GM21825 (cell line): ENCODE data around the gene MYO5B.

ENCODE experiments used
- ATAC-seq: cut with Tn5 transposase; IDR thresholded peaks from one replicate; pipeline ENCODE4 v1.9.1; 2021; ENCODE audit warnings: mild to moderate bottlenecking, moderate library complexity; ENCODE audit not compliant: unreplicated experiment

MYO5B gene

DNA sequence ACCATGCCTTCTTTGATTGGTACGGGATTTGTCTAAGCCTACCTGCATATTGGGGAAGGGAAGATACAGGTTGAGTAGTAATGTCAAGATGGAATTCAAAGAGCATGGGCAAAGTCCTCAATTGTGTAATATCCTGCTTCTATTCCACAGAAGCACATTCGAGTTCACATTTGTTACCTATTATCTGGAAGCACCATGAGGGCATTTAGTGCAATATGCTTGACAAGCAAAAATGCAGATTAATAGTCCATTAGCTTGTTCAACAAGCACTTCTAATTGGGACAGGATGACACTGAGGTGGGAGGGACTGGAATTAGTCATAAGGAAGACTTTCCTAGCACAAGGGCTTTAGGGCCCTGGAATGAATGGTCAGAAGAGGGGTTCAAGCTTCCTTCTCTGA, 40.5 kb downstream of the MYO5B start:
- ATAC-seq, result no peak

DNA sequence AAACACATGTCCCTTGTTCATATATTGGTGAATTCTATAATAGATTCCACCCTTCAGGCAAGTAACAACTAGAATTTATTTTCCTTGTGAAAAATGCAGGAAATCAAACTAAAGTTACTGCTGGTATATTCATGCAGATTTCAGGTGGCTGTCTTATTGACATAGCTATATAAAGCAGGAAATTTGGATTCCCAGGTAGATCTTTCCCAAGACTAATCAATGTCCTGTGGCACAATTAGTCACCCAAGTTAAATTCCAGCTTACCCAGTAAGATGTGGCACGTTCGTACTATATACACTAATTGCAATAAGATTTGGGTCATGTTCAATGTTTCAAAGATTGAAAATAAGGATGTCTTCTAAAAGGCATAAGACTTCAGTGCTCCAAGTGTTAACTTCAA, 42.0 kb downstream of the MYO5B start:
- no peak for ATAC-seq

DNA sequence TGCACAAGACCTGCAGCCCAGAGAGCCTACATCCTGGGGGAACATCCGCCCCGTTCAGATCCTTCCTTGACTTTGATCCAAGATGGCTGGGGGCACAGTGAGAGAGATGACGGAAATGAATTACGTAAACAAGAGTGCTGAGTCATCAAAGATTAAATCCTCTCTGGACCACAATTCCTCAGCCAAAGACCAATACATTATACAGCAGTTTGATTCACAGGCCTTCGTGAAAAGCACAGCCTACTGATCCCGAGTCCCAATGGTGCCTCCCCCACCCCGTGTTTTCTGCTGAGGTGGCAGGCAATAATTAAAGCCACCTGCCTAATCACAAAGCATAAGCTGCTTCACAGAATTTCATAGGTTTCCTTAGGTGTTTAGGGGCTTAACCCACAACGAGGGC, 43.0 kb downstream of the MYO5B start:
- ATAC-seq, result no peak

DNA sequence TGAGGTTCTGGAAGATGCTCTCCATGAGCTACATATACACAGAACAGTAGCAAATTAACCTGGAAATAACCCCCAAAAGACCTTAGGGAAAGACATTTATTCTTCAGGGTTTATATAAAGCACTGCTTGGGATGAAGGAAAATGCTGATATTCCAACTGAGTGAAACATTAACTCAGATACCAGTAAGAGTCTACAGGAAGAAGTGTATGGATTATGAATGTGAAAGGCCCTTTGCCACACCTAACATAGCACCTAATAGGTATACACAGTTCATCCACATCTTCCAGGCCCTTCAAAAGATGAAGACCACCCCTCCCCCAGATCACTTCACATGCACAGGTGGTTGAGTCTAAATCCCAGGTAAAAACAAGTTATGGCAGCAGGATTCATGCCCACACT, 50.4 kb downstream of the MYO5B start:
- ATAC-seq, result no peak

DNA sequence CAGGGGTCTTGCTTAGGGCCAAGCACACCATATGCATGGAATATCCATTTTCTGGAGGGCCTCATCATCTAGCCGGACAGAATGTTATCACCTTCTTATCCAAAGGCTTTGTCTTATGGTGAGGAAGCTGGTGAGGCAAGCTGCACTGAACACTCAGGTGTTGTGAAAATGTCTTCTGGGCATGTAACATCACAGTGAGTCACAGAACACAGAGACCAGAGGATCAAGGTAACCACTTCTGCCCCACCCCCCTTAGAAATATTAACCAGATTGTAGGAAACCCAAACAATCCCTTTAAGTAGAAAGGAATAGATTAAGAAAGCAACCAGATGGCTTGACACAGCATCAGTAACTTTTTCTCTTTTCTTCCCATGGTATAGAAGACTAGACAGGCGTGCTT, 51.1 kb downstream of the MYO5B start:
- no peak for ATAC-seq

DNA sequence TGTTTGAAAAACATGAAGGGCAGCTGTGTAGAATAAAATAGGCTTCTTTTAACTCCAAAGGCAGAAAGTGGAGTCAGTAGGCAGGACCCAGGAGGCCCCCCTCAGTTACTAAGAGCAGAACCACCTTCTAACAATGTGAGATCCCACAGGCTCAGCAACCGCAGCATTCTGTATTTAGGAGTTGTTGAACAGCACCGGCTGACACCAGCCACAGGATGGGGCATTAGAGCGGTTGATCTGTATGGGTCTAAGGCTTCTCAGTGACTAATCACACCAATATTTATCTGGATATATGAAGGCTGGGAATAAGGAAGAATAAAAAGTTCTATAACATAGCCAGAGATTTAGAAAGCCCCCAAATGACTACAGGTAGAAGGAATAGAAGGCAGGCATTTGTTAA, 51.7 kb downstream of the MYO5B start:
- no peak for ATAC-seq

DNA sequence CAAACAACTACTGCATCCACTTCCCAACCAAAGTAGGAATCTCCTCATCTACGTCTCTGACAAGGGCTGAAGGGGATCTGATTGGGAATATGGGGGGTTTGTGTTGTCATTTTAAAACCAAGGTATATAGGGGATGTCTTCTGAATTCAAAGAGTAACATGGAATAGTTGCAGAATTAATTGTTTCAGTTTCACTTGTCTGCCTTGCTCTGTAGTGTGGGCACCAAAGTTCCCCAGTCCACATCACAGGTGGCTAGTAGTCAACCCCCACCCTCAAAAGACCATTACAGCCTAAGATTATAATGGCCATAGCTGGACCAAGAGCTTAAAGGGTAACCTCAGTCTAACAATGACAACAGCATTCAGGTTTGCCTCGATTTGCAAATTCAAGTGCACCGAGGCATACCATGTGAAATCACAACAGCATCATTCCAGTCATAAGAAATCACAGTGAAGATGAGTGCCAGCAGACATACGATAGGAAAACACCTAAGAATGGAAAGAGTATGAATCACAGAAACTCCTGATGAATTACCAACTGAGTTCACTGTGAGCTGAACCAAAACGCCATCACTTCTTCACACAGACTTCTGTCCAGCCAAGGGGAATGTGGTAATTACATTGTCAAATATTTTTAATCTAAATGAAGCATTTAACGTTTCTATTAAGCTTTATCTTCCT, 52.4 kb downstream of the MYO5B start:
- no peak for ATAC-seq

DNA sequence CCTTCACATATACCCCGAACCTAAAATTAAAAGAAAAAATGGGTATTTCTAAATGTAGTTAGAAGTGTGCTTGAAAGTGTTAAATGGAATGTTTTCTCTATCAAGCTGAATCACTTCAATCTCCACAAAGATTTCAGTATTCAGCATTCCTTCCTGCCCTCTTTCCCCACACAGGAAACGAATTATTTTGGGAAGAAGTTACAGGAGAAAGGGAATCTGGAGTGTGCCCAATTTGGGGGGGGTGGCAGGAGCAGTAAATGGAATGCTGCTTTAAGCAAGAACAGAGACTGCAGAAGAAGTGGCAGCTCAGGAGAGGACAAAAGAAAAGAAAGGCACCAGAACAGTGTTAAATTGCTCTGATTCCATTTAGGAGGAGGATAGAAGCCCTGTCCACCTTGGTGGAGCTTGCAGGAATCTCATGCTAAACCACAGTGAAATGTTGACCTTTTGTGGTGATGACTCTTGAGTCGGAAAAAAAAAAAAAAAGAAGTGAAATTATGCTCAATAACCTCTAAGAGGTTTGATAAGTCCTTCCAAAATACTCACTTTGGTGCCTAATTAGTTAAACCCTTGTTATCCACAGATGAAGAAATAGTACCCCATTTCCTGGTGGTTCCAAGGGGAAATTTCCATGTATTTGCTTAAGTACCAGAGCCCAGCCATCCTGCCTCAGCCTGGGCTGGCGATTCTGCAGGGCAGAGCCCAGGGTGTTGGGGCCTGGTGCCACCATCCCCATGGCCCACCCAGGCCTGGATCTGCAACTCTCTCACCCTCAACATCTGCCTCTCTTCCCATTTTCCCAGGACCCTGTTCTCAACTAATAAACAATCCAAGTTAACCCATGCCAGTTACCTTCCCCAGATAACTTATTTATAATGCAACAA, 56.5 kb downstream of the MYO5B start:
- ATAC-seq, result no peak

DNA sequence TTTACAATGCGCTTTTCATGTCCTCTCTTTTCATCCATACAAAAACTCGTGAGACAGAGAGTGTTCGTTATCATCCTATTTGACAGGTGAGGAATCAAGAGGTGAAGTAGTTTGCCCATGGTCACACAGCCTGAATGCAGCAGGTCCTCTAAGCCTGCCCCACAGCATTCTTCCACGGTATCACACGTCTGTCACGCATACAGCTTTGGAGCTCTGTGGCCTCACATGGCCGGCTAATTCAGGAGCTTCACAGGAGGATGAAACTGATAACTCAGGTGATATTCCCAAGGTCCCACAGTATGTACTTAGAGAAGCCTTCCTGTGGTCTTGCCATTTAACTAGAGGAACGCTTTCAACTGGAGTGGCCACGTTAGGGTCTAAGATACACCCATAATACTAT, 59.0 kb downstream of the MYO5B start:
- no peak for ATAC-seq

DNA sequence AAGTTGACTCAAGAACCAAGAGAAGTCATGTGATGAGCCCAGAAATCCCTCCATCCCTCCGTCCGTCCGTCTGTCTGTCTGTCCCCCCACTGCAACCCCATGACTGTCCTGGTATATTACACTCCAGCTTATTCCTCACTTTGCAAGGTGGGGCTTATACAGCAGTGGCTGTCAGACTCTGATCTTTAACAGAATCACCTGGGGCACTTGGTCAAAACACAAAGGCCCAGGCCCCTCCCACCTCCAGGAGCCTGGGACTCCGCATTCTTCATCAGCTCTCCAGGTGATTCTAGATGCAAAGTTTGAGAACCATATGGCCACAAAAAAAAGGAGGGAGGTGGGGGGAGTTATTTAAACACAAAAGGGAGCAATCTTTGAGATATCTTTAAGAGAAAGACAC, 61.4 kb downstream of the MYO5B start:
- no peak for ATAC-seq

DNA sequence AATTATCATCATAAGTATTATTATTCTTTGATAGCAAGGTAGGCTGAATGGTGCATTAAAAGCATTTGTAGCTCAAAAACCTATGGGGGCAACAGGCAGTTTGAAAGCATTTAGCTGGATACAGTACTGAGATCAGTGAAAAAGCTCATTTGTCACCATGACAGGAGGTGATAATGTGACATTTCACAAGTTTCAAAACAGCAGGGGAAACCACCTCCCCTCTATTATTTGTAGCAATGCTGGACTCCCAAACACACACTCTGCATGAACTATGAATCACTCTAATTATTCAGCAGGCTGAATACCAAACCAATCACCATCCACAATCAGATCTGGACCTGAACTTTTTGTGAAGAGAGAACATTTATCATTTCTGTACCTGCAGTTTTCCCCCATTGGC, 63.4 kb downstream of the MYO5B start:
- no peak for ATAC-seq

DNA sequence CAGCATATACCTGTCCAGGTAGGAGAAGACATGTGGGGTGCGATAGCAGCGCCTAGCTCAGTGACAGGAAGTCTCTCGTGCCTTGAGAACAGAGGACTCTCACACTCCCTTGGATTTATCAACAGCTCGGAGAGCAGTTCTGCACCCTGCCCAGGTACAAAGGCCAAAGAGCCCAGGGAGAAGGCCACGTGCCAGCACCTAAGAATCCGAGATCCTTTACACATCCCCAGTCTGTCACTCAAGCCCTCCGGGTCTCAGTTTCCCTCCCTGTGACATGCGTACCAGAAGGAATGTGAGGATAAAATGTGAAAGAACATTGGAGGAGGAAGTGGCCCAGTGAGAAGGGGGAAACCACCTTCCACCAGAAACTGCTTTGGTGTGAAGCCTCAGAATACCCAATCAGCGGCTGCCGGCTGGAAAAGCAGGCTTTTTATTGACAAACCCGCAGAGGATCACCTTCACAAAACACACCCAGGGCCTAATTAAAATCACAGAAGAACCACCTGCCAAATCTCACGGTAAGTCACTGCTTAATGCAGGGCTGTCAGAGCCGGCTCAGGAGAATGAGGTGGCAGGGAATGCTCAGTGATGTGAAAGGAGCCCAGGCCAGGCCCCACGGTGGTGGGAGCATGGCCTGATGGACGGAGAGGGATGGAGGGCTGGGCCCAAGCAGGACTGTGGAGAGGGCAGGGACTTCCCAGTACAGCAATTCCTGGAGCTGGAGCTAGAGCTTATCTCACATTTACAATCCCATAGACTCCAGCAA, 66.3 kb downstream of the MYO5B start:
- no peak for ATAC-seq

DNA sequence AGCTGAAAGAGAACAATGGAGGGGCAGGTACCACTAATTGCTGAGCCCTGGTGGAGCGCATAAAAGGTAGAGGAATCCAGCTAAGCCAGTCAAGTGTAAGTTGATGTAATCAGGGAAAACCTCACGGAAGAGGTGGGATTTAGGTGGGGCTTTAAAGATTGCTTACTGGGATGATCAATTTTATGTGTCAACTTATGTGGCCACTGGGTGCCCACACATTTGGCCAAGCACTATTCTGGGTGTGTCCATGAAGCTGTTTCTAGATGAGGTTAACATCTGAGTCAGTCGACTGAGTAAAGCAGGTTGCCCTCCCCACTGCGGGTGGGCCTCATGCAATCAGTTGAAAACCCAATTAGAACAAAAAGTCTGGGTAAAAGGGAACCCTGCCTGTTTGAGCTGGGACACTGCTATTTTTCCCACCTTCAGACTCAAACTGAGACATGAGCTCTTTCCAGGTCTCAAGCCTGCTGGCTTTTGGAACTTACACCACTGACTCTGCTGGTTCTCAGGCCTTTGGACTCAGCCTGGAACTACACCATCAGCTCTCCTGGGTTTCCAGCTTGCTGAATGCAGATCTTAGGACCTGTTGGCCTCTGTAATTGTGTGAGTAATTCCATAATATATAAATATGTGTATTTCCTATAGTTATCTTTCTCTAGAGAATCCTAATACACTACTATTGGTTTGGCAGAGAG, 67.3 kb downstream of the MYO5B start:
- ATAC-seq, result no peak

DNA sequence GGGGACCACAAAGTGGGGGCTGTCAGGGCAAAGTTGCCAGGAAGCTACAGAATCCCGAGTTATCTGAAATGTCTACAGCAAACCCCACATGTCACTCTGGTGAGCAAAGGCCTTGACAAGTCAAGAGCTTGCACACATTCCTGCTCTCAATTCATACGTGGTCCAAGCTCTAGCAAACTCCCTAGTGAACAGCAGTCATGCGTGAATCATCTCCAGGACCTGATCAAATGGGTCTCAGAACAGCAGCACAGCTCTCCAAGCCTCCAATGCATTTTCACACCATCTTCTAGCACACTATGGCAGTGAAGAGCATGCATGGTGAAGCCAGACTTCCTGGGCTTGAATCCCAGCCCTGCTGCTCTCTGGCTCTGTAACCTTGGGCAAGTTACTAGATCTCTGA, 68.5 kb downstream of the MYO5B start:
- no peak for ATAC-seq

DNA sequence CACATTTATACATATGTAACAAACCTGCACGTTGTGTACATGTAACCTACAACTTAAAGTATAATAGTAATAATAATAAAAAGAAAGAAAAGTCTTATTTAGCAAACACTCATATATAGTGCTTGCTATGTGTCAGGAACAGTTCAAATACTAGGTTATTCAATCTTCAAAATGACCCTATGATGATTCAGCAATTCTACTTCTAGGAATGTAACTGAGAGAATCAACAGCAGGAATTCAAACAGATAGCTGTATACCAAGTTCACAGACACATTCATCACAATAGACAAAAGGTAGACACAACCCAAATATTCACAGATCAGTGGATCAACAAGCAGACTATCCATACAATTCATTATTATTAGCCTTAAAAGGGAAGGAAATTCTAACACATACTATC, 69.5 kb downstream of the MYO5B start:
- ATAC-seq, result no peak

DNA sequence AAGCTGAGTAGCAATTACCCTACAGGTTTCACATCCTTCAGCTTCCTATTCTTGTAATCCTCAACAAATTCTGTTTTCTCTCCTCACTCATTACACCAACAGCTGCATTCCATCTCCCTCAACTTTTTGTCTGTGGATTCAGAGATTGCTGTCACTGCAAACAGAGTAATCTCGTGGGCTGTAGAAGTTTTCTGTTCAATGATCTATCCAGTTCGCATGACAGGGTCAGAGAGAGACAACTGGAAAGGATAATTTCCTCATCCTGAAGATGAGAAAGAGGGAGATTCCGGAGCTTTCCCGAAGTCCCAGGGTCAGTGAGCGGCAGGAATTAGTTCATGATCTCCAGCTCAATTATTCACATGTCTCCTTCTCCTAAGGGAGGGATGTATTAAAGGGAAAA, 75.7 kb downstream of the MYO5B start:
- ATAC-seq, result no peak

DNA sequence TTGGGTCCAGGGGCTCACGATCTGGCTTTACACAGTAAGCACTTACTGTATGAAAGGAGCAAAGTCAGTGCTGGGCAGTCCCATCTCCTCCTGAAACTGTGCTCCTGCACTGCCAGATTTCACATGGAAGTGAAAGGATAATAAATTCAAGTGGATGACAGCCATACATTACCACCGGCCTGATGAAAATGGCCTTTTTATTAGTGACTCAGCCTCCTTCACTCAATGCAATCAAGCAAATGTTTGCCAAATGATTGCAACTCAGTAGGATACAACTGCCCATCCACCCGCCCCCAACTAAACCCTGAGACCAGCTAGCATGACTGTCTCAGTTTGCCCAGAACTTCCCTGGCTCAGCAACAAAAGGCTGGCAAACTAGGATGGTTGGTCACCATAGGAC, 77.1 kb downstream of the MYO5B start:
- ATAC-seq, result no peak

DNA sequence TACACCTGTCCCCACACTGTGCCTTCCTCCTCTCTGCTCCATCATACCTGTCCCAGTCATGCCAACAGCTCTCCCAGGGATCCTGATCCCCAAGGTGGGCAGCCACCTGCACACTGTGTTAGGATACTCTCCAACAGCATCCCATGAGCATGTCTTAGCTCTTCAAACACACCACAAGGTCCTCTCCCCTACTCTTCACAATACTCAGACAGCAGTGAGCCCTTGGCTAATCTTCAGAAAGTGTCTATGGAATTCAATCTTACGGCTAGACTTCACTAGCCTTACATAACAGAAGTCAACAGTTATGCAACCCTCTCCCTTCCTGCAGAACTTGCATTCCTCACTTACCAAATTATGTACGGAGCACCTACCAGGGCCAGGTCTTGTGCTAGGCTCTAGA, 79.9 kb downstream of the MYO5B start:
- no peak for ATAC-seq

DNA sequence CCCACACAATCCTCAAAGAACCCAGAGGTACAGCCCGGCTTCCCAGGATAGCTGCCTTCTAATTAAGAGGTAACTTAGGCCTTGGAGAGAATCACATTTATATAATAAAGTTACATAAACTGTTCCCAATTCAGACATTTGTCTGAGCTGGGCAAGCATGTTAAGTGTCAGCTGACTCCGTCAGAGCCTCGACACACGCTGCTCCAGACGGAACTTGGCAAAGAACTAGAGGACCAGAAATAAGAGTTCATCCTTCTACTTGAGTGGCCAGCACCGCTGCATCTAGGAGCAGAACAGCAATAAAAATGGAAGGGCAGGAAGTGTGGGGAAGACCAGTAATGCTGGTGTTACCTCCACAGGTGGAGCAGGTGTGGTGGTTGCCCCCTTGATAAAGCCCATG, 80.5 kb downstream of the MYO5B start:
- ATAC-seq, result no peak

DNA sequence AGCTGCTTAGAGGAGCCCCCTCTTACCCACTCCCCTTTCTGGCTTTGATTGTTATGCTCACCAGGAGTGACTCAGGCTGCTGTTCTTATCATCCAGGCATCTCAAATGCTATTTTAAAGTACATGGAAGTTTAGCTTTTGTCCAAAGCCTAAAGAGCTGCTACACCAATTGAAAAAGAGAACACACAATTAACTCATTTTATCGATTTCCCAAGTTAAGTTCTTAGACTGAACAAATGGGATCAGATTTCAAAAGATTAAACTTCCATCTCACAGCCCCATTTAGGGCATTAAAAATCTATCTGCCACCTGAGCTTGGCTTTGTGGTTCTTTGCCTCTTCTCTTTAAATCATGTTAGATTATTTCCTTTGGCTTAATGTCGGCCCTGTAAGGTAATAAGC, 81.2 kb downstream of the MYO5B start:
- ATAC-seq, result no peak

DNA sequence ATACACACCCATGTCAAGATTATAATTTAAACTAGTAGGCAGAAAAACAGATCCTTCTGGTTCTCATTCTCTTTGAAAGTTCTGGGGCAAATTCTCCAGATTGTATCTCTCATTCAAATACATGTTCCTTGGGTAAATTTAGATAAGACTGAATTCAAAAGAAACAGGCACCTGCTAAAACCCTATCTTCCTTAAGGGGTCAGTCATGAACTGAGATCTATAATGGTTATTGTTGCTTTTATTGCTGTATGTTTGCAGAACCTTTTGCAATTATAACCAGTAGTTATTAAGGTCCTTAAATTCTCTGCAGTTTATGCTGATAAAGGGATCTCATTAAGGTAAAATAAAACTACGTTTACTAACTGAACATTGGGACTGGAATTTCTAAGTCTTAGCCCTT, 83.5 kb downstream of the MYO5B start:
- no peak for ATAC-seq
